Keratinocyte (primary cell): ENCODE results near the gene LARGE1. TPM values are rescaled to one million over a fixed set of nuclear protein-coding genes. Genes with fewer than 3 reads are reported as not detected.

Experiments
- DNase-seq: peaks from one replicate; pipeline ENCODE4 v3.0.0-alpha.2; 2011; ENCODE audit warnings: low read depth, missing footprints, low spot score
- FAIRE-seq: peaks from 2 replicates; lab custom pipeline; 2011; peaks lifted over from hg19 to GRCh38; lab: Jason Lieb, UNC
- H2AFZ ChIP-seq: 2 replicates; pipeline ENCODE4 v1.6.0; 2012; ENCODE audit warnings: low read length, control low read depth, inconsistent platforms; ENCODE audit not compliant: control insufficient read depth
- H3K27ac ChIP-seq: 2 replicates; pipeline ENCODE4 v1.5.1; 2011; ENCODE audit warnings: low read length; ENCODE audit not compliant: control insufficient read depth, insufficient read depth
- H3K27me3 ChIP-seq: 3 replicates; pipeline ENCODE4 v1.6.0; 2011; ENCODE audit warnings: low read length; ENCODE audit not compliant: control insufficient read depth, insufficient read depth; ENCODE audit errors: extremely low read depth
- H3K36me3 ChIP-seq, 2 experiments: 2 replicates in 1 of 2; 3 replicates in 1 of 2; pipeline ENCODE4 v1.5.1; 2011; ENCODE audit warnings: low read length in 2 of 2, mild to moderate bottlenecking in 1 of 2; ENCODE audit not compliant: control insufficient read depth in 2 of 2, insufficient read depth in 2 of 2; ENCODE audit errors: extremely low read depth in 1 of 2
- H3K4me1 ChIP-seq: 3 replicates; pipeline ENCODE4 v1.5.1; 2011; ENCODE audit warnings: low read length; ENCODE audit not compliant: control insufficient read depth, insufficient read depth; ENCODE audit errors: extremely low read depth
- H3K4me2 ChIP-seq: 3 replicates; pipeline ENCODE4 v1.6.0; 2011; ENCODE audit warnings: low read depth, low read length; ENCODE audit not compliant: control insufficient read depth, insufficient read depth; ENCODE audit errors: extremely low read depth
- H3K4me3 ChIP-seq, 3 experiments: fragments of 200-600 bp in 1 of 3; sonication (generic) in 1 of 3; 2 replicates in 2 of 3; 3 replicates in 1 of 3; pipeline ENCODE4 v1.5.1; 2011 to 2016; ENCODE audit warnings: low read length in 3 of 3, mild to moderate bottlenecking in 3 of 3, control low read depth in 2 of 3, inconsistent platforms in 1 of 3, low read depth in 1 of 3, mixed read lengths in 1 of 3, mixed run types in 1 of 3, moderate library complexity in 1 of 3; ENCODE audit not compliant: control insufficient read depth in 2 of 3, insufficient read depth in 2 of 3; ENCODE audit errors: extremely low read depth in 1 of 3
- H3K79me2 ChIP-seq: 2 replicates; pipeline ENCODE4 v1.6.0; 2012; ENCODE audit warnings: low read length; ENCODE audit not compliant: control insufficient read depth, insufficient read depth
- H3K9ac ChIP-seq: 3 replicates; pipeline ENCODE4 v1.6.0; 2011; ENCODE audit warnings: low read length; ENCODE audit not compliant: control insufficient read depth, insufficient read depth; ENCODE audit errors: extremely low read depth
- H3K9me1 ChIP-seq: 3 replicates; pipeline ENCODE4 v1.6.0; 2011; ENCODE audit warnings: low read length; ENCODE audit not compliant: control insufficient read depth, insufficient read depth; ENCODE audit errors: extremely low read depth
- H3K9me3 ChIP-seq: 2 replicates; pipeline ENCODE4 v1.5.1; 2012; ENCODE audit warnings: low read depth, low read length; ENCODE audit not compliant: control insufficient read depth
- H4K20me1 ChIP-seq: 3 replicates; pipeline ENCODE4 v1.6.0; 2011; ENCODE audit warnings: low read length; ENCODE audit not compliant: control insufficient read depth, insufficient read depth; ENCODE audit errors: extremely low read depth
- EZH2 ChIP-seq: IDR thresholded peaks from one replicate; pipeline ENCODE4 v1.6.1; 2012; ENCODE audit warnings: inconsistent platforms, mild to moderate bottlenecking, low read length, moderate library complexity
- dilution Hi-C: fragments of 300-500 bp; cut with MboI; formaldehyde crosslinking; loops from one replicate; pipeline ENCODE4 v1.7.0; 2020; ENCODE audit warnings: low sequenced_read_pairs; ENCODE audit not compliant: extremely low pct_ligation_motif_present
- polyA plus RNA-seq, 5 experiments: library from polyadenylated mRNA; depleted of rRNA in 3 of 5; stranded (reverse) in 3 of 5; stranded (forward) in 1 of 5; unstranded in 1 of 5; fragments of >200 nt; gene quantifications; 1 replicate in 1 of 5; 2 replicates in 3 of 5; 3 replicates in 1 of 5; pipeline versions ENCODE4 v1.2.1 to v1.2.3, GENCODE V29; 2011 to 2012; ENCODE audit warnings: missing spikeins in 2 of 5, low read depth in 1 of 5, low replicate concordance in 1 of 5
- TF ChIP-seq, protein P1 (sequence below), 3 experiments: IDR thresholded peaks in 1 of 3; conservative IDR thresholded peaks in 1 of 3; optimal IDR thresholded peaks in 1 of 3; 2 replicates in 2 of 3; 3 replicates in 1 of 3; pipeline versions ENCODE3 to v1.5.1; 2011; ENCODE audit warnings: low read length in 3 of 3, mild to moderate bottlenecking in 3 of 3, moderate library complexity in 2 of 3, control low read depth in 1 of 3, inconsistent platforms in 1 of 3; ENCODE audit not compliant: insufficient read depth in 2 of 3; ENCODE audit errors: extremely low read depth in 1 of 3

Gene LARGE1
- polyA plus RNA-seq, 1 donor (not counting 4 experiments of a cell fraction or from before 2014, with no cell fraction given): 4.5 TPM

DNA sequence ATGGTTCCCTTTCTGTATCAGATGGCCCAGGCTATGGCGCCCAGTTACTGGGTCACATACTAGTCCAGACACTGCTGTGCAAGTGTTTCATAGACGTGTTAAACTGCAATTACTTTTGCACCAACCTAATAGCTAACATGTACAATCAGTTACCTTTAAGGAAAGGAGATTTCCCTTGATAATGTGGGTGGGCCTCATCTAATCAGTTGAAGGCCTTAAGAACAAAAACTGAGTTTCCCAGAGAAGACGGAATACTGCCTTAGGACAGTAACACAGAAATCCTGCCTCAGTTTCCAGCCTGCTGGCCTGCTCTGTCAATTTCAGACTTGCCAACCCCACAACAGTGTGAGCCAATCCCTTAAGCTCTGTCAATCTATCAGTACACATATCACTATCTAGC, 632.2 kb downstream of the LARGE1 start:
- no peak overlapping the region for H2AFZ ChIP-seq
- FAIRE-seq (no peak), DNase-seq (no peak)
- H3K27me3 ChIP-seq: no peaks in the 10 kb centered on the region
- dilution Hi-C loops: no loop called here
- no peaks in the 10 kb centered on the region for H3K36me3 ChIP-seq
- no peaks in the 10 kb centered on the region for H3K4me1 ChIP-seq
- H3K4me2 ChIP-seq: no peak overlapping the region
- no peak for TF ChIP-seq EZH2
- TF ChIP-seq, protein P1, sequence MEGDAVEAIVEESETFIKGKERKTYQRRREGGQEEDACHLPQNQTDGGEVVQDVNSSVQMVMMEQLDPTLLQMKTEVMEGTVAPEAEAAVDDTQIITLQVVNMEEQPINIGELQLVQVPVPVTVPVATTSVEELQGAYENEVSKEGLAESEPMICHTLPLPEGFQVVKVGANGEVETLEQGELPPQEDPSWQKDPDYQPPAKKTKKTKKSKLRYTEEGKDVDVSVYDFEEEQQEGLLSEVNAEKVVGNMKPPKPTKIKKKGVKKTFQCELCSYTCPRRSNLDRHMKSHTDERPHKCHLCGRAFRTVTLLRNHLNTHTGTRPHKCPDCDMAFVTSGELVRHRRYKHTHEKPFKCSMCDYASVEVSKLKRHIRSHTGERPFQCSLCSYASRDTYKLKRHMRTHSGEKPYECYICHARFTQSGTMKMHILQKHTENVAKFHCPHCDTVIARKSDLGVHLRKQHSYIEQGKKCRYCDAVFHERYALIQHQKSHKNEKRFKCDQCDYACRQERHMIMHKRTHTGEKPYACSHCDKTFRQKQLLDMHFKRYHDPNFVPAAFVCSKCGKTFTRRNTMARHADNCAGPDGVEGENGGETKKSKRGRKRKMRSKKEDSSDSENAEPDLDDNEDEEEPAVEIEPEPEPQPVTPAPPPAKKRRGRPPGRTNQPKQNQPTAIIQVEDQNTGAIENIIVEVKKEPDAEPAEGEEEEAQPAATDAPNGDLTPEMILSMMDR (optimal IDR thresholded peaks at IDR 0.05 in 1 of 3, IDR thresholded peaks at IDR 0.05 in 1 of 3, conservative IDR thresholded peaks at IDR 0.05 in 1 of 3; ENCODE audit: extremely low read depth in 1 of 3, insufficient read depth in 2 of 3, low read length in 3 of 3): no peak
- H3K27ac ChIP-seq: no peak overlapping the region
- H3K79me2 ChIP-seq: no peaks in the 10 kb centered on the region
- H3K9ac ChIP-seq: no peak overlapping the region
- H3K4me3 ChIP-seq: no peak overlapping the region
- H3K9me1 ChIP-seq: no peaks in the 10 kb centered on the region
- H3K9me3 ChIP-seq: no peaks in the 10 kb centered on the region
- H4K20me1 ChIP-seq: no peaks in the 10 kb centered on the region

DNA sequence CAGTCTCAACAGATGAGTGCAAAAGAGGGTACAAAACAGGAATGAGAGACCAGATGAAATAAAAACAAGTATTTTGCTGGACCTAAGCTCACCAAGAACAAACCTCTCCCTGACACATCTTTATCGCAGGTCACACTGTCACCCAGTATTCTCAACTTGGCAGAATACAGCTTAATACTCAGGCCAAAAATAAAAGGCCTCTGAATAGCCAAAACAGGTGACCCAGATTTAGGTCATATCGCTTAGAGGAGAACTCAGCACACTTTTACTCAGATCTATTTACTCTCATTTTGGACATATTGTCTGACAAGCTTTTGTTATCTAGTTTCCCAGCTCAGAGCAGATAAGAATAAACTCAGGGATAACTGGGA, 645.2 kb downstream of the LARGE1 start:
- H3K4me1 ChIP-seq: no peaks in the 10 kb centered on the region
- no peak overlapping the region for H3K4me2 ChIP-seq
- H3K9me3 ChIP-seq: no peaks in the 10 kb centered on the region
- no peaks in the 10 kb centered on the region for H3K9me1 ChIP-seq
- dilution Hi-C loops: no loop called here
- no peak overlapping the region for H3K27ac ChIP-seq
- TF ChIP-seq, protein P1 (optimal IDR thresholded peaks at IDR 0.05 in 1 of 3, IDR thresholded peaks at IDR 0.05 in 1 of 3, conservative IDR thresholded peaks at IDR 0.05 in 1 of 3; ENCODE audit: extremely low read depth in 1 of 3, insufficient read depth in 2 of 3, low read length in 3 of 3): no peak
- TF ChIP-seq EZH2: no peak
- no peaks in the 10 kb centered on the region for H3K36me3 ChIP-seq
- DNase-seq: no peak
- FAIRE-seq: no peak
- H3K9ac ChIP-seq: no peak overlapping the region
- no peak overlapping the region for H3K4me3 ChIP-seq
- no peak overlapping the region for H2AFZ ChIP-seq
- H3K27me3 ChIP-seq: no peaks in the 10 kb centered on the region
- H4K20me1 ChIP-seq: no peaks in the 10 kb centered on the region
- H3K79me2 ChIP-seq: no peaks in the 10 kb centered on the region
